Measurements from ENCODE around the gene LRP1.

Gene LRP1

GRCh38 chr12:57138526-57139272 is 10.4 kb downstream of the LRP1 start:
- DNase-seq (ENCODE audit: low spot score), result no peak

- no peak for DNase-seq (ENCODE audit: low spot score)
Measured at GRCh38 chr12:57139796-57140649, 11.7 kb downstream of the LRP1 start.

- no peak for DNase-seq (ENCODE audit: low spot score)
Measured at GRCh38 chr12:57141249-57141648, 13.0 kb downstream of the LRP1 start.

- no peak for DNase-seq (ENCODE audit: low spot score)
Measured at GRCh38 chr12:57142121-57142520, 13.8 kb downstream of the LRP1 start.

- no peak for DNase-seq (ENCODE audit: low spot score)
Measured at GRCh38 chr12:57142727-57143126, 14.4 kb downstream of the LRP1 start.

- DNase-seq (ENCODE audit: low spot score), result no peak
Measured at GRCh38 chr12:57143454-57143853, 15.2 kb downstream of the LRP1 start.

- DNase-seq (ENCODE audit: low spot score), result no peak
Measured at GRCh38 chr12:57145460-57146059, 17.3 kb downstream of the LRP1 start.

GRCh38 chr12:57146092-57146491 is 17.8 kb downstream of the LRP1 start:
- no peak for DNase-seq (ENCODE audit: low spot score)

GRCh38 chr12:57146961-57147944 is 19.0 kb downstream of the LRP1 start, which contains the start of gene LRP1-AS:
Gene LRP1-AS, minus strand, starts transcription at chr12:57147619.
- no peak for DNase-seq (ENCODE audit: low spot score)

GRCh38 chr12:57148469-57149244 is 20.4 kb downstream of the LRP1 start:
- DNase-seq (ENCODE audit: low spot score), result no peak

GRCh38 chr12:57149245-57149900 is 21.1 kb downstream of the LRP1 start:
- no peak for DNase-seq (ENCODE audit: low spot score)

- no peak for DNase-seq (ENCODE audit: low spot score)
Measured at GRCh38 chr12:57150400-57151000, 22.2 kb downstream of the LRP1 start.

- no peak for DNase-seq (ENCODE audit: low spot score)
Measured at GRCh38 chr12:57151741-57152630, 23.7 kb downstream of the LRP1 start.

GRCh38 chr12:57152639-57153038 is 24.4 kb downstream of the LRP1 start:
- DNase-seq (ENCODE audit: low spot score), result no peak

- DNase-seq (ENCODE audit: low spot score), result no peak
Measured at GRCh38 chr12:57153415-57153997, 25.2 kb downstream of the LRP1 start.

- DNase-seq (ENCODE audit: low spot score), result no peak
Measured at GRCh38 chr12:57154076-57154475, 25.8 kb downstream of the LRP1 start.

GRCh38 chr12:57154804-57155434 is 26.6 kb downstream of the LRP1 start:
- no peak for DNase-seq (ENCODE audit: low spot score)

Measured in globus pallidus (tissue), 1 donor.